Kidney epithelial cell (primary cell): ENCODE results near the gene CCER1. TPM values are rescaled to one million over a fixed set of nuclear protein-coding genes. Genes with fewer than 3 reads are reported as not detected.

Source experiments
- DNase-seq: peaks from one replicate; pipeline ENCODE4 v3.0.0-alpha.2; 2010; ENCODE audit warnings: low read depth
- H3K27me3 ChIP-seq: 2 replicates; pipeline ENCODE4 v1.6.0; 2011; ENCODE audit warnings: low read length; ENCODE audit not compliant: control insufficient read depth, insufficient read depth
- H3K36me3 ChIP-seq: 2 replicates; pipeline ENCODE4 v1.5.1; 2011; ENCODE audit warnings: low read length; ENCODE audit not compliant: control insufficient read depth, insufficient read depth
- H3K4me3 ChIP-seq: 2 replicates; pipeline ENCODE4 v1.5.1; 2011; ENCODE audit warnings: low read depth, mild to moderate bottlenecking, control low read depth, low read length
- CTCF ChIP-seq: IDR thresholded peaks from 2 replicates; pipeline ENCODE4 v1.5.1; 2011; ENCODE audit warnings: mild to moderate bottlenecking, moderate library complexity, low read length, control low read depth, inconsistent platforms; ENCODE audit not compliant: insufficient read depth, poor library complexity, severe bottlenecking
- total RNA-seq: library from RNA; depleted of rRNA; stranded (reverse); fragments of >200 nt; gene quantifications from 2 replicates; pipeline ENCODE4 v1.2.3, GENCODE V29; 2015

The CCER1 gene
- total RNA-seq, 1 donor from 2014 or later, result not detected

DNA sequence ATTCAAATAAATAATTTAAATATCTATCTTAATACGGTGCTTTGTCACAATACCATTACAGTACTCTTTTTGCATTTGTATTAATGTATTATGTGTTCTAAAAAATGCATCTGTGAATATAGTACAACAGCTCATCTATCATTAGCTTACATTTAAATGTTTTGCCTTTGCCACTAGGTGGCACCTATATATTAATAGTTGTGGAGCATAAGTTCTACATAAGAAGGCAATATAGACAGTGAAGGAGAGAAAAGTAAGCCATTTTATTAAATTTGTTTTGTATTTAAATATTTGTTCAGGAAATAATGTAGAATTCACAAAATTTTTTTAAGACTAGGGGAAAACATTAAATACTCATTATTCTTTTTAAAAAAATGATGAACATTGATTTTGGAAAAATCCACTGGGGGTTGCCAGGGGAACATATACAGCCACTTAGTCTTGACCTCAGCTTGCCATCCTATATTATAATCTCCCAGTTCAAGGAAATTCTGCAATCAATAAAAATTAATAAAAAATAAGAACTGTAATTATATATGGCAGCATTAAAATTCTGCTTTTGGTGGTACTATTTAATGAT, 9.8 kb downstream of the CCER1 start:
- H3K4me3 ChIP-seq, result no peak overlapping the region
- no peaks in the 10 kb centered on the region for H3K36me3 ChIP-seq
- DNase-seq, result no peak
- H3K27me3 ChIP-seq, result no peaks in the 10 kb centered on the region
- peak; percentile 47 for TF ChIP-seq CTCF

DNA sequence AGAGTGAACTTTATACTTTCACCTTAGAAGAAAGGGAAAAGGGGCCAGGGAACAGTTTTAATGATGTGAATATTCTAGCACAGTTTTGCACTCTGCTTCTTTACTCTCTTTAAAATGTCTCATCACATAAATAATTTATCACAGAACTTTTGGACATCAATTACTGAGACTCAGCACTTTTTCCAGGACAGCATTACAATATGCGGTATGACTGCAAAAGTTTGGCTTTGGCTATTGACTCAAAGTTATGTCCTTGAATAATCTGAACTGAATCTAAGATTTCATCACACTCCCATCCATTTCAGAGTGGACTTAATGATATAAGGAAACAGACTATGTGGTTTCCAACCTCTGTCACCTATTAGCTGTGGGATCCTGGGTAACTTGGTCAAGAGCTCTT, 11.7 kb downstream of the CCER1 start:
- no peaks in the 10 kb centered on the region for H3K36me3 ChIP-seq
- TF ChIP-seq CTCF, result no peak

DNA sequence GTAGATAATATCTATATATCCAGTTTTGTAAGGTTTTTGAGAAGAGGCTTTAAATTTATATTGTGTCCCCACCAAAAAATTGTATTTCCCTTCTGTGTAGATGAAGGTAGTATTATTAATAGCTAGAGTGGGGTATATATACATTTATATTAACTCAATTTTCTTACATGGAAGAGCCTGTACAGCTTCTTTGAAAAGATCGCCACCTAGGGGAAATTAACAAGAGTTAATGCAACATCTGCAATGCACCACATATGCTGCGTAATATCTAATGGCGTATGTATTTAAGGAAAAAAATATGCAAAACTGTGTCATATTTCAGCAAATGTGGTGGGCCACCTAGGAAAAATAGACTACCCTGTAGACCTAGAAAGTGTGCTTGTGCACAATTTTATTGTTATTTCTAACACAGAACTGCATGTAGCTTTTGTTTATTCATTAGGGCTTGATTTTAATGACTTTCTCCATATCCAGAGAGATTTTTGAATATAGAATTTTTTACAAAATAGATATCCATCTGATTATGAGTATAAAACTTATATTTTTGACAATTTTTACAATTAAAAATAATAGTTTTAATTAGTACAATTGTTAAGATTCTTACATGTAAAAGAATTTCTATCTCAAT, 14.0 kb downstream of the CCER1 start:
- Histone ChIP-seq H3K4me3 (no peak overlapping the region), H3K27me3 (no peaks in the 10 kb centered on the region), H3K36me3 (no peaks in the 10 kb centered on the region)
- peak; percentile 71 for TF ChIP-seq CTCF
- DNase-seq, result peak; percentile 35

More for the DNA sequence above, 11.7 kb downstream of the CCER1 start:
- Histone ChIP-seq H3K27me3 (no peaks in the 10 kb centered on the region), H3K4me3 (no peak overlapping the region)
- no peak for DNase-seq

DNA sequence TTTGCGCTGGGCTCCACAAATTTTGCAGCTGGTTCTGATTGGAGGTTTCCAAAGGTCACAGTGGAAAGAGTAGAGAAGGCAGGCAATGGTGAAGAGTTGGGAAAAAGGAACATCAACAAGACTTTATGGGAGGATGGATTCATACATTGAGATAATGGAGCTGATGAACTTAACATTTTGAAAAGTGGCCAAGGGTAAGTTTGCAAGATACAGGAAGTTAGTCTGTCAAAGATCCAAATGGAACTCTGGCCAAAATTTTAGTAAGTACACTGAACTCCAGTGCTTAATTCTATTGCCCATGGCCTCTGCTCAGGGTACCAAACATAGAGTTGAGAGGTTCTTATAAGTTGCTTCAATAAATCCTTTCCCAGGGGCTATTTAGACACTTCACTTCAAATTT, 15.6 kb downstream of the CCER1 start:
- no peak for DNase-seq
- H3K36me3 ChIP-seq, result no peaks in the 10 kb centered on the region
- no peaks in the 10 kb centered on the region for H3K27me3 ChIP-seq
- TF ChIP-seq CTCF, result no peak
- no peak overlapping the region for H3K4me3 ChIP-seq

DNA sequence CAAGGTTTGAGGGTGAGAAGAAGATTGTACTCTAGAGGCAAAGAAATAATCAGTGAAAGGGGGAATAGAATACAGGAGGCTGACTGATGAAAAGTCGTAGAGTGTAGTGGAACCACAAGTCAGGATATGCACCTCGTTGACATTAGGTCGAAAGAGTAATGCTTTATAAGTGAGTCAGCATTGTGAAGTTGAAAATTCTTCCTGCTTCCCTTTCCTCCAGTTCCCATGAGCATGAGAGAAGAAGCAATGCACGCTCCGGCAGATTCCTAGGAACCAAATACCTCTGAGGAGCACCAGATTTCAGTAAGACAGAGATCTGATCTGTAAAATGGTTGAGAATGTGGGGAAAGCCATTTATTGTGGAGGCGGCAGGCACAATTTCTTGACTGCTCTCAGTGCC, 16.5 kb downstream of the CCER1 start:
- no peak overlapping the region for H3K4me3 ChIP-seq
- H3K36me3 ChIP-seq, result no peaks in the 10 kb centered on the region
- TF ChIP-seq CTCF, result no peak
- DNase-seq, result peak; percentile 51
- H3K27me3 ChIP-seq, result no peaks in the 10 kb centered on the region

- no peak for TF ChIP-seq CTCF
- Histone ChIP-seq H3K4me3 (no peak overlapping the region), H3K36me3 (no peaks in the 10 kb centered on the region)
Measured at GRCh38 chr12:90937651-90938050, 17.3 kb downstream of the CCER1 start.

More at GRCh38 chr12:90937651-90938050, 17.3 kb downstream of the CCER1 start:
- DNase-seq, result no peak
- no peaks in the 10 kb centered on the region for H3K27me3 ChIP-seq
